ENCODE data around the gene WDR76.

Gene WDR76

DNA sequence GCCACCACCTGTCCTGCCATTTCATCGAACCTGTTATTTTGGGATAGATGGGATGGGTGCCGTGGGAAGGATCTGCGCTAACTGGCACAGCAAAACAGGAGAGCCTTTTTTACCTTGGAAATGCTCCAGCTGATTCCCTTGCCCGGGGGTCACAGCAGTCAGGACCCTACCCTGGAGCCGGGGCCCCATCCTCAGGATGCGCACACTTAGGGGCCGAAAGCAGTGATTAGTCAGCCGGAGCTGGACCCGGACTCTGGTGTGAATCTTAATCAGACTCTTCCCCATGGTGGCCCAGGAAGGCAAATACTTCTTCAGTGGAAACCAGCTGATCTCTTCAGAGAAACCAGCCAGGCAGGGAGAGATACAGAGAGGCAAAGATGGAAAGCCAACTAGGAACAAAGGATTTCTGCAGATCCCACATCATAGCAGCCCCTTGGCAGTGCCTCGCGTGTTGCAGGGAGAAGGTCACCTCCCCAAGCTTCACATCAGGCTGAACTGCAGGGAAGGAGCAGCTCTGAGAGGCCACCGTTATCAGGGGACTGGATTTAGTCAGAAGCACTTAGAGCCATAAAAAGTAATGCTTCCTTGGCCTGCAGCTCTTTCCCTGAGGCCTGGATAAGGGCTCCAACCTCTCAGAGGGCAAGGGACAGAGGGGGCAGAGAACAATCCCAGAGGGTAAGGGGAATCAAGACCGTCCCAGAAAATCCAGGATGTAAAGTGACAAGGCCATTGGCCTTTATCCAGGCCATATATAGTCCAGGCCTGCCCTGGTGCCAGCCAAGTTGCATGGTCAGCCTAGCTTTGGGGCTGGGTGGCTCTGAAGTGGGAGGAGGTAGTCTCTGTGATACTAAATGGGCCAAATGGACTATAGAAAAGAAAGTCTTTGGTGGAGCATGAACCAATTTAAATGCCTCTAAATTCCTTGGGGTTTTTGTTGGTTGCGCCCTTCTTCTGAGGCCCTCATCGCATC is 52.9 kb downstream of the WDR76 start:
- no peak for DNase-seq

DNA sequence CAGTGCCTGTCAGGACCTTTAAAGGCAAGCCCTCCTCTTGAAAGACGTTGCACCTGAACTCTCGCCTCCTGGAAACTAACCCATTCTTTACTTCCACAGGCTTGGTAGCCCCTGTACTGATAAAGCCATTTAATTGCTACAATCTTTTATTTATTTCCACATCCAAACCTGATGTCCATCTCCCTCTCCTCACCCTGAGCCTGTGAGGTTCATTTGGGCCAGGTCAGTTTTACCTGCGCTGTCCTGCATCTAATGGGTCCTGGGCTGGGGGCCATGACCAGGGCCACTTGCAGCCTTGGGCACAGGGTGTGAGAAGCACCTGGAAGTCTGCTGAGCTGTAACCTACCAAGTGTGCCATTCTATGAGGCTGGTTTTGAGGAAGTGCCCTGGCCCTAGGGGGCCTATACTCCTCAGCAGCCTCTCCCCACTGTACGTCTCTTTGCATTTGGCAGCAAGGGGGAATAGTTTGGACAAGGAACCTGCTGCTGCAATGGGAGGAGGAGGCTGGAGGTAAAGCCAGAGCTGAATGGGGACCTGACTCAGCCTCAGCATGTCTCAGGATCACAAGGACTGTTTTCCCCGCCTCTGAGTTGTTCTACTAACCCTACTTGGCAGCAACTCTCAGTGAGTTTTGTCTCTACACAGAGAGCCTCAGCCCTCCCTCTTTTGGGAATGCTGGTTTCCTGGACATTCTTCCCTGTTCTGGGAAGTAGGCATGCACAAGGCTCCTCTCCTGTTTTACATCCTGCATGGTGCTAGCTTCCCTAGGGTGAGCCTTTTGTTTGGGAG is 53.8 kb downstream of the WDR76 start:
- no peak for DNase-seq

DNA sequence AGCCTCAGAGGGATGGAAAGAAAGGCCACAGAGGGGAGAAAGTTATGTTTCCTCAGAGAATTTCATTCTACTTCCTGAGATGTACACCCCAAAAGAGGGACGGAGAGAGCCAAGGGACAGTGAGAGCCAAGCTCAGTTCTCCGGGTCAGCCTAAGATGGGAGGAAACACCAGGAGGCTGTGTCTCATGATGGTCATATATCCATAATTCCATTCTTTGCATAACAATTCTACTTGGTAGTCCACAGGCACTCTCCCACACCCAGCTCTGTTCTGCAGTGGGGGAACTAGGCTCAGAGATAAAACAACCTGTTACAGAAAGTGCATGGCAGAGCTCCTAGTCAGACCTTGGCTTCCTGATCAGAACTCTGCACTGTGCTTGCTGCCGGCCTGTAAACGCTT is 54.4 kb downstream of the WDR76 start:
- no peak for DNase-seq

DNA sequence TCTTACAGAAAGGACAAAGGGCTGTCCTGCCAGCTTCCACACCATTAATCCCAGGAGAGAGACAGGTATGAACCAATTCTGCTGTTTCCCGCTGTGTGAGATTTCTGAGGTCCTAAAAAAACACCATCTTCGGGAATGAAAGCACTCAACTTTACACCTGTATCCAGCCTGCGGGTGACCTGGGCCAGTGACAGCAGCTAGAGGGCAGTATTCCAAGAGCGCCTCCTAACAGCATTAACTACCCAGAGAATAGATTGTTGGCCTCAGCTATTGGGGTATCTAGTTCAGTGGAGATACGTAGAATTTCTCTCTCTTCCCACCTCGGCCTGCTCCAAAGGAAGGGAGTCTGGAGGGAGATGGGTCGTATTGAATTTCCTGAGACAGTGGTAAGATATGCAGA is 55.1 kb downstream of the WDR76 start:
- no peak for DNase-seq

DNA sequence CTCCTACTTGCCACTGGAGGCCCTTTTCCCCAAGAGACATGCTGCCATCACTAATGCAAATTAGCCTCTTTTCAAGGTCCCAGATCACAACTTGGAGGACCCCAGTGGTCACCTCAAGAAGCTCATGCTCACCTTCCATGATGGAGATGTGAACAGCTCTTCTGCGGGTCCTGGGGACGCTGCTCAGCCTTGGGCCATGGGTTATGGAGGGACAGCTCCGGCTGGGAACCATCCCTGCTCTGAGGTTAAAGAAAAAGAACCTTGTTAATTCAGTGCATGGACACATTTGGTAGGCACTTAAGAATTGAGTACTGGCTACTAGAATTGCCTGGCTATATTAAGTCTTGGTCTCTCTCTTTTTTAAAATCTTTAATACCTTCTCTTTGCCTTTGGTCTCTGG is 56.8 kb downstream of the WDR76 start:
- DNase-seq, result no peak

DNA sequence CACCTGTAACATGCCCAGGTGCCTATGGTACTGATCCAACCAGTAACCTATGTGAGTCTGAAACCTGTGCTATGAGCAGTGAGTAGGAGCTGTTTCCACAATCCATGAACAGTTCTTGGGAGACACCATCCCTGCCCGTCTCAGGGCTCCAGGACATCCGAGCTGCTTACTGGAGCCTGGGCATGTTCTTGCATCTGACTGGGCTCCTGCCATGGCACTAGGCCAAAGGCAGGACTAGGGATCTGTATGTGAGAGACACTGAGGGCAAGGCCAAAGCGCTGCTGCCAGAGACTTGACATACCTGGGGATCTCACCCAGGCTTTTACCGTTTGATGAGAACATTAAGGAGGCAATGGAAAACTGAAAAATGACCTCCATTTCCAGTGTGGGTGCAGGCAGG is 59.8 kb downstream of the WDR76 start:
- DNase-seq, result no peak

DNA sequence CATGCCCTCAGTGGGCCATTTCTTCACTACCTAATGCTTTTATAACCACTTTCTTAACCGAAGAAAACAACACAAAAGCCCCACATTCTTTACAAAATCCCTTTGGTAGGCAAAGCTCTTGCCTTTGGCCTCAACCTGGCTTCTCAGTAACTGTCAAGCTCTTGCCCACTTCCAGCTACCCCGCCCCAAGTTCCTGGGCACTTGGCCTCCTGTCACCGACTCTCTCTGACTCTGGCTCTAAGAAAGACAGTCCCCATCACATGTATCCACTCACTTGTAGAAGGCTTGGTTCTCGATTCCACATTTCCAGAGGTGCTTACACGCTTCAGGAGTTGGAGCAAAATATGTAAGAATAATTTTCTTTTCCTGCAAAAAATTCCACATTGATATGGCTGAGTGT is 61.1 kb downstream of the WDR76 start:
- no peak for DNase-seq

DNA sequence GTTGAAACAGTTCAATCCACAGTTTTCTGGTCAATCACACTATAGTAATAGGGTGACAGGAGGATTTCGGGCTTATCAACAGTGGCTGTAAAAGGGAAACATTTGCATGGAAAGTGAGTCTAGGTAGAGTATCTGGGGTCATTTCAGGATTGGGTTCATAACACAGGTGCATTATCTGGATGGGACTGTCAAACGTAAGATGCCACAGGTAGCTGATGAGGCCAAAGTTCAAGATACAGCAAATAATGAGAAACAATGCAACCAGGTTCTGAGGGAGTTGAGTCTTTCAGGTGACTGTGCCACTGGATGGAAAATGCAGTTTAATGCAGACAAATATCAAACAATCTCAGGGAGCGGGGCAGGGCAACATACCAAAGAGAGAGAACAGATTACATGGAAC is 62.2 kb downstream of the WDR76 start:
- DNase-seq, result no peak

DNA sequence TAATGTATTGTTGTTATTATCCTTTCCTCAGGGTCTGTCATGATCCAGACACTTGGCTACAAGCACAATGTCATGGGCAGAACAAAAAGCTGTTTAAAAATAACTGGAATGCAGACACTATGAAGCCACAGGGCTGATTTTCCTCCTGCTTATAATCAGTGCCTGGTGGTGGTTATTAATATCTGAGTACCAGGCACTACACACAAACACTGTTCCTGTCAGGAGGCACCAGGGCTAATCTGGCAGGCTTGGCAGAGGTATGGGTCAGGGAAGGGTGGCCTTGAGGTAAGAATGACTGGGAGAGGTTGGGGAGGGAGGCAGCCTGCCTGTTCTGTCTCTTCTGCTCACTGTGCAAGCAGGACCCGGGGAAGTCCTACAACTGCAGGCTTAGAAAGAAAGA is 67.2 kb downstream of the WDR76 start:
- no peak for DNase-seq

DNA sequence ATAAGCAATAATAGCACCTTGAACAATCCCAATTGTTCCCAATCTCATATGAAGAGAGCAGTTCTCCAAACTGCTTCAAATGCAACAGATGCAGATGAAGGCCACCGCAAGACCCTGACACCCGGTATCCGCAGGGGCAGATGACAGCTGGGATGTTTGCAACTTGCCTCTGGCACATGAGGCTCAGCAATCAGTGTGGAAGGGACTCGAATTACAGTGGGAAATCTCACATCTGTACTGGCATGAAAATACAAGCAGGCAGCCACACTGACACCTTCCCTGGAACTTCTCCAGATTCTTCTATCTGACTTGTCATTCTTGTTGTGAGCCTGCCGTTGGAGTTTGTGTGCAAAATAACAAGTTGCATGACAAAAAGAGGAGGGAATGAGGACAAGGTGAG is 68.8 kb downstream of the WDR76 start:
- no peak for DNase-seq

DNA sequence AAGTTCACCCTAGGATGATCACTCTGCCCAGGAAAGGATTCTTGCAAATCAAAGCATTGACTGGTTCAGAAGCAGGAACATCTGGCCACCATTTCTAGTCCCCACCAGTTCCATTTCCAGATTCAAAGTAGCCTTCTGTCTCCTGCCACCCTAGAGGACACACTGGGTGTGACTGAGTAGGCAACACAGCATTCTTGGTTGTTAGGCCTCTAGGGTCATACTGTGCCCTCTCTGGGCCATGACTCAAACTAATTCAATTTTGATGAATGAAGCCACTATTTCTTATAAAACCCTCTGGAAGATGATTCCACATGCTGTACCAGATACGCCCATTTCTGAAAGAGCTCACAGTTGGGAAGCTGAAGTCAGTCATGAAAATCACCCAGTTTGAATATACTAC is 69.7 kb downstream of the WDR76 start:
- no peak for DNase-seq

DNA sequence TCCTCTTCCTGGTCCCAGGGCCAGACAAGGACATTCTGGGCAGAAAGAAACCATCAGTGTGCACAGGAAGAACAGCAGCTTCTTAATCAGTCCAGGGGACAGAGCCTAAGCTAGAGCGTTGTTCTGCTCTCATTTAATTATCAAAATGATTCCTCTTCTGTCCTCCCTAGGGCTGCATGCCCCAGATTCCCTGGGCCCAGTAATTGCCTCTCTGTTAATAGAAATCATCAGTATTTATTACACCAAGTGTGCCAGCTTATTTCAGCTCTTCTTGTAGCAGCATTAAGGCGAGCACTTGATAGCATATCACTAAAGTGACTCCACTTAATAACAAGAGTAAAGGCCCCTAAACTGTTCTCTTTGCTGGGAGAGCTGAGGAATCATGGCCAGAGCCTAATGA is 72.1 kb downstream of the WDR76 start:
- no peak for DNase-seq

DNA sequence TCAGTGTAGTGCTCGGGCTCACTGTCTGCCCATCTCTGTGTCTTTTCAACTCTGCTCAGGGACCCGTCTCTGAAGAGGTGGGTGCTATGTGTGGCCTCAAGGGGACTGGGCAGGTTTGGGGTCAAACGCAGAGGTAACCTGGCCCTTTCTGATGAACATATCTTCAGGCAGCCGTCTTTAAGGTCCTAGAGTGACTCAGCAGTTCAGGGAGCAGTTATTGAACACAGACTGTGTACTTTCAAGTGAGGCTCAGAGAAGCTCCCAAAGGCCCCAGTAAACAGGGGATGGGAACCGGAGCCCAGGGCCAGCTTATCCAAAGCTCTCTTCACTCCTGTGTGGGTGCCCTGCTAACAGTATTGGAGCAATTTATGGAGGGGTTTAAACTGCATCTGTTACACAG is 73.1 kb downstream of the WDR76 start:
- no peak for DNase-seq

DNA sequence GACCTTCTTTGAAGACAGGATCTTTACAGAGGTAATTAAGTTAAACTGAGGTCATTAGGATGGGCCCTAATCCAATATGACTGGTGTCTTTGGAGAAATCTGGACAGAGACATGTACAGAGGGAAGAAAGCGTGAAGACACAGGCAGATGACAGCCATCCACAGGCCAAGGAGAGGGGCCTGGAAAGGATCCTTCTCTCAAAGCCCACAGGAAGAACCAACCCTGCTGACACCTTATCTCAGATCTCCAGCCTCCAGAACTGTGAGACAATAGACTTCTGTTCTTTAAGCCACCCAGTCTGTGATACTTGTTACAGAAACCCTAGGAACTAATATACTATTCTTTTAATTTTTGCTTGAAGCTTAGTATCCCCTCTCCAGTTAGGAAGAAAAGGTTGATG is 74.2 kb downstream of the WDR76 start:
- DNase-seq, result no peak

DNA sequence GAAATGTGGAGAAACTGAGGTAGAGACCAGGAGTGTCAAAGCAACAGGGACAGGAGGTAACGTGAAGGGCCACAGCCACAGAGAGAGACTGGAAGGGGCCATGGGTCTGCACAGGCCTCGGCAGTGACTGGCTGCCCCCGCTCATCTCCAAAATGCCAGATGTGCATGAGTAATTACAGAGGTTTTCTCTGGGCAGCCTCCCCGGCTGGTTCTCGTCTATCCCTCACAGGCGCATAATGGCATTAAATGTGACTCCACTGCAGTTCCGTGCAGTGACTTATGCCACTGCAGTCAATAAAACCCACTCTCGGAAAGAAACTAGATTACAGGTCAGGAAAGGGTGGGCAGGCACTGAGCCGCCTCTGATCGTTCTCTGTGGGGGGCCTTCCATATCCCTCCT is 74.7 kb downstream of the WDR76 start:
- no peak for DNase-seq

DNA sequence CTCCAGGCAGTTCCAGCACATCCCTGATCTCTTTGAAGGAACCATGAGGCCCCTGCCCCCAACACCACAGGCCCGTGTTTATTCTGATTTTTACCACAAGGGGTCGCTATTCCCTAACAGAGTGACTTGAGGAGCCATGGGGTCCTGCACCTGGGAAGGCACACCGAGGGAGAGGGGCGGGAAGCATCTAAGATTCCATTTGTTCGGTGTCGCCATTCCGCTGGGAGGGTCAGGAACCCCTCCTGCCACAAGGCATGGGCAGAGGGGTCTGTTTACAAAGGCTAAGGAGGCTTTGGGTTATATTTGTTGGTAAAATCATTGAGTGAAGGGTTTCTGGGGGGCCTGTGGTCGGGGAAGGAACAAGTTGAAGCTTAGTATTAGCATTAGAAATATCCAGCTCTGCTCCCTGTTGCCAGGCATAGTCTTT is 77.1 kb downstream of the WDR76 start:
- DNase-seq, result peak; percentile 64

DNA sequence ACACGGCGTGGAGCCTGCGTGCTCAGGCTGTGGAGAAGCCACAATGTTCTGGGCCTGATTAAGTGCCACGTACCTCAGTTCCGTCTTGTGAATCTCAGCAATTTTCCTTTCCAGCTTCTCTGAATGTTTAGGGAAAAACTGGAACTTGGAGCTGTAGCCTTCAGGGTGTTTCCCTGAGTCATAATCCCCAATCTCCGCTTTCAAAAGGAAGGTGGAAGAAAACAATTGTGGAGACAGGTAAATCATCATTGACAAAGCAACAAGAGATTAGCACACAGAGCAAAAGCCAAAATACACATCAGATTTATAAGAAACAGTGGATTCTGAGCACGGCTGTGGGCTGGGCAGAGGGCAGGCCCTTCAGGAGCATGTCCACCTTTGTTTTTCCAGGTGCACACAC is 79.0 kb downstream of the WDR76 start:
- DNase-seq, result no peak

DNA sequence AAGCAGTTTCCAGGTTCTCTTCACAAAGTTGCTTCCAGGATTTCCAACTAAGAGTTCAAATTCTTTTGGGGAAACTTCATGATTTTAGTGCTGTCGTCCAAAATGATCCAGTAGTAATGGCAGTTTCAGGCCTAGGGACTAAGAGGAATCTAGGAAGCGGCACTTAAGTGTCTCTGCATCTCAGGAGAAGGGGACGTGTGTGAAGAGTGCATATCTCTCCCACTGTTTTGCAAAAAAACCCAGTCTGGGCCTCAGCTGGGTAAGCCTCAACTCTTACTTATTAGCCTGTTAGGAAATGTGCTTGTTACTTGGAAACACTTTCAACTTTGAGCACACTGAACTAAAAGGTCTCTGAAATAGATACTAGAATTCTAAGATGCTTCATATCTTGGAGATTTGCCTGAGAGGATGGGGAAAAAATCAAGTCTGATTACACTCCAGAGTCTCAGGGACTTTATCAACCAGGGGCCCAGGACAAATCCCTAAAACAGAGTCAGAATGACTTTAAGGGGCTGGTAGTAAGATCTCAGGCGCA is 81.8 kb downstream of the WDR76 start:
- DNase-seq, result no peak

DNA sequence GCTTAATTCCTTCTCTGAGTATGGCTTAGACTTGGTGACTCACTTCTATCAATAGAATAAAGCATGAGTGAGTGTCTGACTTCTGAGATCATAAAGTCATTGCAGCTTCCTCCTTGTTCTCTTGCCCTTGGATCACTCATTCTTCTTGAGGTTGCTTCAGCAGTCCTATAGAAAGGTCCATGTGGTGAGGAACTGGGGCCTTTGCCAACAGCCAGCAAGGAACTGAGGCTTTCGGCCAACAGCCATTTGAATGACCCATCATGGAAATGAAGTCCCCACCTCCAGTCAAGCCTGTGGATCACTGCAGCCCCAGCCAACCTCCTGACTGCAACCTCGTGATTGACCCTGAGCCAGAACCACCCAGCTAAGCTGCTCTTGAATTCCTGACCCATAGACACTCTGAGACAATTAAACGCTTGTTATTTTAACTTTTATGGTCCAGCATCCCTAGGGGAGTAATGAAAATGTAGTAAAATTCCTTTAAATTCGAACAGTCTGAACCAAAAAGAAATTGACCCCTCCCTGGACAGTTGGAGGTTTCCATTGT is 84.5 kb downstream of the WDR76 start:
- peak; percentile 67 for DNase-seq

DNA sequence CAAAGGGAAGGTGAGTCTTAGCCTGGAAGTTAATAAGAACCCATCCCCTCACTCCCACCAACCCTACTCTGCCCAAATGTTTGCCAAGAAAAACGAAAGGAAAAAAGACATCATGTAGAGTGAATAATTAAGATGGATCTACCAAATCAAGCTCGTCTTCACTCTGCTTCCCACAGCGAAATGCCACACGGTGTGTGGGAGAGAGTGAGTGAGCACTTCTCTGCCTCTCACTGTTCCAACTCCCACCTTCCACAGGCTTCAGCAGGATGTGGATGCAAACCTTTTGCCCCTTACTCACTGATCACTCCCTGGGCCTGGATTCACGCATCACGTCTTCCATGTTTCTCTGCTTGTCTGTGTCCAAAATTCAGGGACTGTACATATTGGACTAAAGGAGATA is 85.4 kb downstream of the WDR76 start:
- no peak for DNase-seq

DNA sequence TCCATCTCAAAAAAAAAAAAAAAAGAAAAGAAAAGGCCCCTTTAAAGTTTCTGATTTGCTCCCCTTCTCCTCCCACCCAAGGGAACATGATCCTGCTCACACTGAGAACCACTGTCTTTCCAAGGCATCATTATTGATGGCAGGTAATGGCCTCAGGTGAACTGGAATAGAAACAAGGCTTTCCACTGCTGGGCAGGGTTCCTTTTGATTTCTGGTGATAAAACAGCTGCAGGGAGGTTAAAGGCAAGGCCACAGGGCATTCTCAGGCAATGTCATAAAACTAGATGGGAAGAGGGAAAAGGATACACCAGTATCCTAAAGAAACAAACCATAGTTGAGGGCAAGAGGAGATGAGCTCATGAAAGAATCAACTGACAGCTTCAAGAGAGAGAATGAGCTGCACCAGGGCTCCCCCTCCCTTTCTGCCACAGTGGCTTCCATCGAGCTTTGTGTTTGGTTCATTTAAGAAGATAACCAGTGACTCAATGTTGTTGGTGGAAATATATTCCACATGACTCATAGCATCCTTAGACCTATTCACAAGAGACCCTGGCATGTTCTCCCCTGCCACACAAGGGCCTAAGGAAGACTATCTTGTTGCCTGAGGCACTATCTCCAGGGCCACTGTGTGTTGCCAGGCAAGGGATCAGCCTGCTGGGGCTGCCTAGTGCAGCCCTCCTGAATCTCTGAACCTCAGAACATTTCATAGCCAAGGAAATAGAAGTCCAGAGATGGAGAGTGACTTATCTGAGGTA is 86.4 kb downstream of the WDR76 start:
- no peak for DNase-seq

DNA sequence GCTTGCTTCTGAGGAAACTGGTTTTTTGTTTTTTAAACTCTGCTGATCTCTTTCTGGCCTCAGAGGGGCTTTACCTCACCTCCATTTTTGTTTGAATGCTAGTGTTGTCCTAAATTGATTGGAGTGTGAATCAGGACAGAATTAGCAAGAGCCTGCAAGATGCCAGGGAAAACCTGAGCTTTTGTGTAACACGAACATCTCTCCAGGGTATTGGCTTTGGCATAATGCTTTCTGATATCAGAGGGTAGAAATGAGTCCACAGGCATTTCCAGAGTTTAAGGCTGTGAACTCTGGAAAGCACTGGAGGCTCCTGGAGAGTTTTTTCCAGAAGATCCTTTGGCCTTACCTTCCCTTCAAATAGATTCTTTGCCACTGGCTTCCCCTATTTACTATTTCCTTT is 87.1 kb downstream of the WDR76 start:
- DNase-seq, result no peak
